SKM-1 (cell line): Measurements from ENCODE around the gene ZNF576.
"Not testable (repeated sequence)": the region's sequence is repeated elsewhere in the genome, so short reads cannot be mapped to it uniquely, and the experiment has no call there.

Experiments used
- DNase-seq: peaks from one replicate; lab custom pipeline; 2025; ENCODE audit not compliant: unreplicated experiment; lab: John Stamatoyannopoulos, UW

Gene ZNF576

GRCh38 chr19:43574424-43575155 is 21.8 kb upstream of the ZNF576 start:
- no peak for DNase-seq

GRCh38 chr19:43575156-43575950 is 21.0 kb upstream of the ZNF576 start, which contains the start of the genes PINLYP and XRCC1:
TSS of gene PINLYP (plus strand) at chr19:43575801. CDS start at chr19:43577192, 1,391 bp downstream.
TSS of gene XRCC1 (minus strand) at chr19:43575527. CDS start at chr19:43575458, 69 bp downstream.
- peak; percentile 83 for DNase-seq

GRCh38 chr19:43575955-43576878 is 20.2 kb upstream of the ZNF576 start:
- no peak for DNase-seq

- DNase-seq: no peak
These were observed 17.6 kb upstream of the ZNF576 start for GRCh38 chr19:43578787-43579186.

GRCh38 chr19:43581467-43581866 is 14.9 kb upstream of the ZNF576 start:
- no peak for DNase-seq

- DNase-seq: no peak
These were observed 13.9 kb upstream of the ZNF576 start for GRCh38 chr19:43582495-43582894.

- DNase-seq: no peak
These were observed 11.9 kb upstream of the ZNF576 start for GRCh38 chr19:43584484-43584883.

GRCh38 chr19:43586346-43586745 is 10.0 kb upstream of the ZNF576 start:
- DNase-seq: no peak

- DNase-seq: not testable (repeated sequence)
These were observed 9.4 kb upstream of the ZNF576 start for GRCh38 chr19:43587029-43587428.

- no peak for DNase-seq
These were observed 7.1 kb upstream of the ZNF576 start for GRCh38 chr19:43589277-43589676.

- DNase-seq: no peak
These were observed 6.7 kb upstream of the ZNF576 start for GRCh38 chr19:43589678-43590077.

- DNase-seq: no peak
These were observed 4.3 kb upstream of the ZNF576 start for GRCh38 chr19:43591904-43592772.

- no peak for DNase-seq
These were observed 3.5 kb upstream of the ZNF576 start for GRCh38 chr19:43592800-43593350.

GRCh38 chr19:43594081-43594697 is 2.2 kb upstream of the ZNF576 start:
- DNase-seq: no peak

GRCh38 chr19:43594710-43595604 is 1.4 kb upstream of the ZNF576 start:
- DNase-seq: peak; percentile 22

- DNase-seq: no peak
These were observed 793 bp upstream of the ZNF576 start for GRCh38 chr19:43595605-43595998.

GRCh38 chr19:43596842-43597461 is 557 bp downstream of the ZNF576 start:
- DNase-seq: no peak

- no peak for DNase-seq
These were observed 1.5 kb downstream of the ZNF576 start for GRCh38 chr19:43597876-43598275.
